A549 (cell line): Measurements from ENCODE around the gene MBD1. TPM values are rescaled to one million over a fixed set of nuclear protein-coding genes. Genes with fewer than 3 reads are reported as not detected.

Experiments
- ATAC-seq, 2 experiments: fragments of 200-7000 bp in 1 of 2; fragments of >200 bp in 1 of 2; cut with Nextera tagmentation in 1 of 2; cut with Tn5 transposase in 1 of 2; 3 replicates each; pipeline versions ENCODE4 v1.8.0 to v1.9.1; 2018 to 2020; ENCODE audit warnings: mild to moderate bottlenecking in 1 of 2, moderate library complexity in 1 of 2
- CTCF ChIA-PET: fragments of 300-600 bp; sonication (Branson Sonifier 250); formaldehyde crosslinking; extraction: SDS; loops from one replicate; lab custom pipeline; 2021; ENCODE audit warnings: antibody characterized with exemption, inconsistent platforms; lab: Yijun Ruan, JAX
- POLR2A ChIA-PET: fragments of 350-600 bp; formaldehyde crosslinking; extraction: SDS; loops from one replicate; lab custom pipeline; 2021; ENCODE audit warnings: antibody characterized with exemption, inconsistent platforms; lab: Yijun Ruan, JAX
- DNase-seq, 2 experiments: peaks; one replicate each; pipeline versions ENCODE4 v3.0.0 to v3.0.0-alpha.2; 2011 to 2016; ENCODE audit warnings: low read depth in 1 of 2, low spot score in 1 of 2
- FAIRE-seq: peaks from 2 replicates; lab custom pipeline; 2011; peaks lifted over from hg19 to GRCh38; lab: Jason Lieb, UNC
- H3K27ac ChIP-seq, 2 experiments: fragments of >200 bp; sonication (Bioruptor Twin); formaldehyde crosslinking; 3 replicates each; pipeline ENCODE4 v1.5.1; 2016 to 2017
- H3K4me1 ChIP-seq: fragments of >200 bp; sonication (Bioruptor Twin); formaldehyde crosslinking; 3 replicates; pipeline ENCODE4 v1.6.1; 2016
- H3K4me2 ChIP-seq: fragments of >200 bp; sonication (Bioruptor Twin); formaldehyde crosslinking; 3 replicates; pipeline ENCODE4 v1.6.1; 2016
- H3K4me3 ChIP-seq: fragments of >200 bp; sonication (Bioruptor Twin); formaldehyde crosslinking; 3 replicates; pipeline ENCODE4 v1.5.1; 2016
- H3K9me3 ChIP-seq: fragments of >200 bp; sonication (Bioruptor Twin); formaldehyde crosslinking; 3 replicates; pipeline ENCODE4 v1.6.1; 2016
- CBX8 ChIP-seq: fragments of 200-600 bp; sonication (generic); IDR thresholded peaks from 2 replicates; pipeline ENCODE4 v1.6.1; 2016
- CHD2 ChIP-seq: fragments of 150-350 bp; IDR thresholded peaks from 2 replicates; pipeline ENCODE4 v1.6.1; 2014; ENCODE audit warnings: low read length; ENCODE audit not compliant: partially characterized antibody
- ESRRA ChIP-seq: fragments of 150-350 bp; IDR thresholded peaks from 2 replicates; pipeline ENCODE4 v1.6.1; 2014; ENCODE audit warnings: mild to moderate bottlenecking, low read length, borderline replicate concordance
- FOSB ChIP-seq: fragments of 250-450 bp; sonication (Bioruptor Pico); IDR thresholded peaks from 2 replicates; pipeline ENCODE4 v1.5.0; 2020; ENCODE audit warnings: mild to moderate bottlenecking, moderate library complexity
- FOSL2 ChIP-seq, 2 experiments: fragments of 450-650 bp in 1 of 2; fragments of >200 bp in 1 of 2; sonication (Bioruptor Twin) in 1 of 2; formaldehyde crosslinking; IDR thresholded peaks; 2 replicates each; pipeline versions ENCODE4 v1.5.0 to v1.6.1; 2016 to 2020; ENCODE audit warnings: mild to moderate bottlenecking in 1 of 2, moderate library complexity in 1 of 2
- HDAC2 ChIP-seq: fragments of 200-600 bp; sonication (generic); IDR thresholded peaks from 2 replicates; pipeline ENCODE4 v1.6.1; 2016
- HEYL ChIP-seq: fragments of 250-450 bp; sonication (Bioruptor Pico); IDR thresholded peaks from 2 replicates; pipeline ENCODE4 v1.8.0; 2021; ENCODE audit warnings: mild to moderate bottlenecking, moderate library complexity
- HOXA7 ChIP-seq: fragments of 250-450 bp; sonication (Bioruptor Pico); IDR thresholded peaks from 2 replicates; pipeline ENCODE4 v1.5.0; 2020; ENCODE audit warnings: mild to moderate bottlenecking, moderate library complexity
- HOXB5 ChIP-seq: fragments of 250-450 bp; sonication (Bioruptor Pico); IDR thresholded peaks from 2 replicates; pipeline ENCODE4 v1.5.0; 2020; ENCODE audit warnings: mild to moderate bottlenecking, moderate library complexity
- KDM1A ChIP-seq: fragments of 200-600 bp; sonication (generic); IDR thresholded peaks from 2 replicates; pipeline ENCODE4 v1.6.1; 2016; ENCODE audit warnings: low read depth, mild to moderate bottlenecking
- KDM5A ChIP-seq: fragments of 200-600 bp; sonication (generic); IDR thresholded peaks from 2 replicates; pipeline ENCODE4 v1.6.1; 2016; ENCODE audit warnings: antibody characterized with exemption, mild to moderate bottlenecking
- MAFK ChIP-seq: fragments of 450-650 bp; IDR thresholded peaks from 2 replicates; pipeline ENCODE4 v1.6.1; 2014; ENCODE audit not compliant: partially characterized antibody
- MAZ ChIP-seq: fragments of 150-350 bp; IDR thresholded peaks from 2 replicates; pipeline ENCODE4 v1.6.1; 2014; ENCODE audit warnings: antibody characterized with exemption, low read depth, low read length, borderline replicate concordance
- NR3C1 ChIP-seq: fragments of >200 bp; sonication (Bioruptor Twin); formaldehyde crosslinking; IDR thresholded peaks from 3 replicates; pipeline ENCODE4 v1.6.1; 2017
- POLR2A ChIP-seq: IDR thresholded peaks from 2 replicates; pipeline ENCODE4 v1.6.1; 2012; ENCODE audit warnings: mild to moderate bottlenecking, low read length
- RARB ChIP-seq: fragments of 250-450 bp; sonication (Bioruptor Pico); IDR thresholded peaks from 2 replicates; pipeline ENCODE4 v1.8.0; 2021; ENCODE audit warnings: mild to moderate bottlenecking, moderate library complexity
- SREBF2 ChIP-seq: fragments of 450-650 bp; IDR thresholded peaks from 2 replicates; pipeline ENCODE4 v1.6.1; 2014; ENCODE audit warnings: mild to moderate bottlenecking, moderate library complexity
- ZFP36 ChIP-seq: fragments of 450-650 bp; IDR thresholded peaks from 2 replicates; pipeline ENCODE4 v1.6.1; 2014; ENCODE audit warnings: borderline replicate concordance; ENCODE audit not compliant: partially characterized antibody
- ZSCAN20 ChIP-seq: fragments of 250-450 bp; sonication (Bioruptor Pico); IDR thresholded peaks from 2 replicates; pipeline ENCODE4 v1.8.0; 2022; ENCODE audit warnings: mild to moderate bottlenecking, moderate library complexity
- WGBS: methylation state at CpG from one replicate; pipeline ENCODE4 v1.1.6; 2017; ENCODE audit errors: missing lambda C conversion rate; 5-methylcytosine and 5-hydroxymethylcytosine counted together
- polyA plus RNA-seq, 4 experiments: library from polyadenylated mRNA; depleted of rRNA in 3 of 4; stranded (reverse); fragments of >200 nt; fragmentation: RNase III in 1 of 4; extraction: RNeasy Plus Mini Kit Qiagen cat#74134 plus additional on column Dnase treatment in 1 of 4; gene quantifications; 2 replicates in 3 of 4; 3 replicates in 1 of 4; pipeline ENCODE4 v1.2.3, GENCODE V29; 2011 to 2017
- TF ChIP-seq, protein P1 (sequence below): IDR thresholded peaks from 2 replicates; pipeline ENCODE4 v1.6.1; 2012
- TF ChIP-seq, protein P2 (sequence below): fragments of >200 bp; sonication (Bioruptor Twin); formaldehyde crosslinking; IDR thresholded peaks from 3 replicates; pipeline ENCODE4 v1.5.1; 2016
- TF ChIP-seq, protein P3 (sequence below): IDR thresholded peaks from 2 replicates; pipeline ENCODE4 v1.6.1; 2012
- TF ChIP-seq, protein P4 (sequence below): fragments of 150-350 bp; IDR thresholded peaks from 2 replicates; pipeline ENCODE4 v1.6.1; 2014; ENCODE audit warnings: low read depth, mild to moderate bottlenecking, low read length

MBD1 gene
- polyA plus RNA-seq, 2 of the 4 experiments (the other 2 are of a cell fraction), result 27.9 to 28.6 TPM

DNA sequence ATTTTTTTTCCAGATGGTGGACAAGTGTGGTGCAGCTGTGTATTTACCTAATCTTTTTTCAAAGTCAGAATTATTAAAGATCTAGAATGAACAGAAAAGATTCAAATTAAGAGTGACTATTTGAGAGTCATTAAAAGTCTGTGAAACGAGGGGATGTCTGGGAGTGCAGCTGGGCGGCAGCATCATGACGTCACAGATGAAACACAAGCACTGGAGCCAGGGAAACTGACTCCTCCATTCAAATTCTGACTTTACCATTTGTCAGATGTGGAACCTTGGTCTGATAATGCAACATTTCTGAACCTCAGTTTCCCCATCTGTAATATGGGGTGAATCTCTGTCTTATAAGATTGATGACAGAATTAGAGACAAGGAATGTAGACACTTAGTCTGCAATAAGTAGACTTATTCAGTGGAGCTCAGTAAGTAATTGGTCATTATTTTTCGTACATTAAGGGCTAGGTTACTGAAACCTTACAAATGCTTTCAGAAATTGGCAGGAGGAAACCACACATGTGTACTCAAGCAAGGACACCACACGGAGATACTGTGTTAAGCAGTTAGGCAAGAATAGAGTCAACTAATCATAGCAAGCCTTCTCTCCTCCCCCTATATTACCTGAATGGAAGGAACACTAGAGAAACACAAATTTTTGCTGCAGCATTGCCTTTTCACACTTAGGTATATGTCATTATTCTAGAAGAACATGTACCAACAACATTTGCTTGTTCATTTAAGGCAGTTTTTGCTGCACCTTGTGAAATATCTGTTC lies 34.0 kb upstream of the MBD1 start:
- TF ChIP-seq ZSCAN20, result no peak
- TF ChIP-seq HOXA7 (CRISPR knock-in tag), result no peak
- TF ChIP-seq, protein P1, sequence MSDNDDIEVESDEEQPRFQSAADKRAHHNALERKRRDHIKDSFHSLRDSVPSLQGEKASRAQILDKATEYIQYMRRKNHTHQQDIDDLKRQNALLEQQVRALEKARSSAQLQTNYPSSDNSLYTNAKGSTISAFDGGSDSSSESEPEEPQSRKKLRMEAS, result no peak
- no peak for TF ChIP-seq RARB
- no peak for TF ChIP-seq SREBF2
- TF ChIP-seq HOXB5, result no peak
- no peak for TF ChIP-seq POLR2A
- TF ChIP-seq, protein P2, sequence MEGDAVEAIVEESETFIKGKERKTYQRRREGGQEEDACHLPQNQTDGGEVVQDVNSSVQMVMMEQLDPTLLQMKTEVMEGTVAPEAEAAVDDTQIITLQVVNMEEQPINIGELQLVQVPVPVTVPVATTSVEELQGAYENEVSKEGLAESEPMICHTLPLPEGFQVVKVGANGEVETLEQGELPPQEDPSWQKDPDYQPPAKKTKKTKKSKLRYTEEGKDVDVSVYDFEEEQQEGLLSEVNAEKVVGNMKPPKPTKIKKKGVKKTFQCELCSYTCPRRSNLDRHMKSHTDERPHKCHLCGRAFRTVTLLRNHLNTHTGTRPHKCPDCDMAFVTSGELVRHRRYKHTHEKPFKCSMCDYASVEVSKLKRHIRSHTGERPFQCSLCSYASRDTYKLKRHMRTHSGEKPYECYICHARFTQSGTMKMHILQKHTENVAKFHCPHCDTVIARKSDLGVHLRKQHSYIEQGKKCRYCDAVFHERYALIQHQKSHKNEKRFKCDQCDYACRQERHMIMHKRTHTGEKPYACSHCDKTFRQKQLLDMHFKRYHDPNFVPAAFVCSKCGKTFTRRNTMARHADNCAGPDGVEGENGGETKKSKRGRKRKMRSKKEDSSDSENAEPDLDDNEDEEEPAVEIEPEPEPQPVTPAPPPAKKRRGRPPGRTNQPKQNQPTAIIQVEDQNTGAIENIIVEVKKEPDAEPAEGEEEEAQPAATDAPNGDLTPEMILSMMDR, result no peak
- no peak for TF ChIP-seq FOSL2 (IDR thresholded peaks at IDR 0.05)
- no peak for TF ChIP-seq FOSL2 (CRISPR knock-in tag; IDR thresholded peaks at IDR 0.05)
- TF ChIP-seq, protein P3, sequence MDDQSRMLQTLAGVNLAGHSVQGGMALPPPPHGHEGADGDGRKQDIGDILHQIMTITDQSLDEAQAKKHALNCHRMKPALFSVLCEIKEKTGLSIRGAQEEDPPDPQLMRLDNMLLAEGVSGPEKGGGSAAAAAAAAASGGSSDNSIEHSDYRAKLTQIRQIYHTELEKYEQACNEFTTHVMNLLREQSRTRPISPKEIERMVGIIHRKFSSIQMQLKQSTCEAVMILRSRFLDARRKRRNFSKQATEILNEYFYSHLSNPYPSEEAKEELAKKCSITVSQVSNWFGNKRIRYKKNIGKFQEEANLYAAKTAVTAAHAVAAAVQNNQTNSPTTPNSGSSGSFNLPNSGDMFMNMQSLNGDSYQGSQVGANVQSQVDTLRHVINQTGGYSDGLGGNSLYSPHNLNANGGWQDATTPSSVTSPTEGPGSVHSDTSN, result no peak
- no peak for TF ChIP-seq CHD2
- TF ChIP-seq NR3C1, result no peak
- no peak for TF ChIP-seq FOSB (CRISPR knock-in tag)
- no peak for TF ChIP-seq MAFK
- TF ChIP-seq MAZ, result no peak
- TF ChIP-seq, all 56 proteins: peak for 0
- ATAC-seq (no peak), FAIRE-seq (no peak), DNase-seq (no peak)
- no peak overlapping the region for H3K4me2 ChIP-seq
- 48% methylated on average over 5 of the region's 5 CpGs for whole genome bisulfite sequencing
- CTCF ChIA-PET, result no interaction called here
- H3K27ac ChIP-seq, result no peak overlapping the region
- H3K9me3 ChIP-seq, result no peaks in the 10 kb centered on the region
- POLR2A ChIA-PET, result no interaction called here
- no peak overlapping the region for H3K4me3 ChIP-seq
- H3K4me1 ChIP-seq, result no peaks in the 10 kb centered on the region

DNA sequence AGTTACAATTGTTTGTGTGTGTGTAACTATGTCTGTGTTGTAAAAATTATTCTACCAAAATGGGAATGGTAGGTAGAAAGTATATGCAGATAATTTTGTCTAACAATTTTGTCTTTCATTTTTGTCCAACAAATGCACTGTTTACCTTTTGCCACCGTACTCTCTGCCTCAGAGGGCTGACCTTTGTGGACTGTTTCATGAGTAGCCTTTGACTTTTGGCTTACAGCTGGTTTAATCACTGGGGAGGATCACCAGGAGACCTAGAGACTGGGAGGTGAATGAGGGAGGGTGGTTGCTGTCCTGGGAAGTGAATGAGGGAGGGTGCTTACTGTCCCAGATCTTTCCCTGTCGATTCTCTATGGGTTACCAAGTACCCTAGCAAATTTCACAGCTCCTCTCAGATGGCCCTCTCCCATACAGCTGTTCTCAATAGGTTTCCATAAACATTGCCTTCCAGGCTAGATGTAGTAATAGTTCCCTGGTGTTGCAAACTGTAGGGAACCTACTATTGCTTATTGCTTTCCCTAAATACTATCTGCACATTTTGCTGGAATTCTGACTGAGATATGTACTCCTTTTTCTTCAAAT lies 32.6 kb upstream of the MBD1 start:
- no peak for TF ChIP-seq HOXA7 (CRISPR knock-in tag)
- no peak for TF ChIP-seq HOXB5
- TF ChIP-seq FOSL2 (IDR thresholded peaks at IDR 0.05), result no peak
- TF ChIP-seq FOSL2 (CRISPR knock-in tag; IDR thresholded peaks at IDR 0.05), result no peak
- no peak for TF ChIP-seq ZFP36
- TF ChIP-seq HDAC2, result no peak
- no peak for TF ChIP-seq CBX8
- no peak for TF ChIP-seq KDM1A
- TF ChIP-seq MAZ, result no peak
- TF ChIP-seq, protein P4, sequence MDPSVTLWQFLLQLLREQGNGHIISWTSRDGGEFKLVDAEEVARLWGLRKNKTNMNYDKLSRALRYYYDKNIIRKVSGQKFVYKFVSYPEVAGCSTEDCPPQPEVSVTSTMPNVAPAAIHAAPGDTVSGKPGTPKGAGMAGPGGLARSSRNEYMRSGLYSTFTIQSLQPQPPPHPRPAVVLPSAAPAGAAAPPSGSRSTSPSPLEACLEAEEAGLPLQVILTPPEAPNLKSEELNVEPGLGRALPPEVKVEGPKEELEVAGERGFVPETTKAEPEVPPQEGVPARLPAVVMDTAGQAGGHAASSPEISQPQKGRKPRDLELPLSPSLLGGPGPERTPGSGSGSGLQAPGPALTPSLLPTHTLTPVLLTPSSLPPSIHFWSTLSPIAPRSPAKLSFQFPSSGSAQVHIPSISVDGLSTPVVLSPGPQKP, result no peak
- TF ChIP-seq ESRRA, result no peak
- no peak for TF ChIP-seq KDM5A
- TF ChIP-seq HEYL (CRISPR knock-in tag), result no peak
- 0% methylated on average over 2 of the region's 2 CpGs for WGBS
- POLR2A ChIA-PET, result no interaction called here
- Histone ChIP-seq H3K4me2 (no peak overlapping the region), H3K9me3 (no peaks in the 10 kb centered on the region), H3K27ac (no peak overlapping the region), H3K4me1 (peaks cover 3% of the 10 kb centered on the region; the same call in 2 of the 3 replicates), H3K4me3 (no peak overlapping the region)
- no peak for FAIRE-seq
- DNase-seq, result no peak
- CTCF ChIA-PET, result no interaction called here
- ATAC-seq, result no peak
